22Rv1 (cell line): ENCODE measurements around the gene LHFPL6.

ENCODE experiments used
- ZFX ChIP-seq: fragments of 450-650 bp; IDR thresholded peaks from 2 replicates; pipeline ENCODE4 v1.6.1; 2017; ENCODE audit warnings: antibody characterized with exemption, borderline replicate concordance
- TF ChIP-seq, protein P1 (sequence below): fragments of 450-650 bp; IDR thresholded peaks from 2 replicates; pipeline ENCODE4 v1.5.1; 2017; ENCODE audit warnings: mild to moderate bottlenecking

DNA sequence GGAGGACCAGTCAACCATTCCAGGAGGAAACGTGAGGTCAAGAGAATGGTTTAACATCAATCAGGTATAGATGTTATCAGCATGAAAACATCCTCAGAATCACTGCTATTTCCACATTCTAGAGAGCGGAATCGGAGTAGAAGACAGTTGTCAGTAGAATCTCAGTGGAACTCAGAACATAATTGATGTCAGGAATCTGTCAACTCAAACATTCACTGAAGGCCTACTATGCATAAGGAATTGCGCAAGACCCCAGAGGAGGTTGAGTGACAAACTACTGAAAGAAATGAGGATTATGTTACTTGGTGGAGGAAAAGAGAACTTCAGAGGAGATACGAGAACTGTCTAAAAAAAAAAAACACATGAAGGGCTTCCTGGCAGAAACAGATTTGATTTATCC is 97.8 kb downstream of the LHFPL6 start:
- TF ChIP-seq, protein P1, sequence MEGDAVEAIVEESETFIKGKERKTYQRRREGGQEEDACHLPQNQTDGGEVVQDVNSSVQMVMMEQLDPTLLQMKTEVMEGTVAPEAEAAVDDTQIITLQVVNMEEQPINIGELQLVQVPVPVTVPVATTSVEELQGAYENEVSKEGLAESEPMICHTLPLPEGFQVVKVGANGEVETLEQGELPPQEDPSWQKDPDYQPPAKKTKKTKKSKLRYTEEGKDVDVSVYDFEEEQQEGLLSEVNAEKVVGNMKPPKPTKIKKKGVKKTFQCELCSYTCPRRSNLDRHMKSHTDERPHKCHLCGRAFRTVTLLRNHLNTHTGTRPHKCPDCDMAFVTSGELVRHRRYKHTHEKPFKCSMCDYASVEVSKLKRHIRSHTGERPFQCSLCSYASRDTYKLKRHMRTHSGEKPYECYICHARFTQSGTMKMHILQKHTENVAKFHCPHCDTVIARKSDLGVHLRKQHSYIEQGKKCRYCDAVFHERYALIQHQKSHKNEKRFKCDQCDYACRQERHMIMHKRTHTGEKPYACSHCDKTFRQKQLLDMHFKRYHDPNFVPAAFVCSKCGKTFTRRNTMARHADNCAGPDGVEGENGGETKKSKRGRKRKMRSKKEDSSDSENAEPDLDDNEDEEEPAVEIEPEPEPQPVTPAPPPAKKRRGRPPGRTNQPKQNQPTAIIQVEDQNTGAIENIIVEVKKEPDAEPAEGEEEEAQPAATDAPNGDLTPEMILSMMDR: no peak
- TF ChIP-seq ZFX: no peak
